Measurements from ENCODE around the gene CASP2. TPM values are rescaled to one million over a fixed set of nuclear protein-coding genes. Genes with fewer than 3 reads are reported as not detected.

CASP2 gene
- total RNA-seq, 1 donor from 2014 or later: 124 TPM

GRCh38 chr7:143289888-143290287 is 1.7 kb downstream of the CASP2 start:
- intact Hi-C loops (cut with micrococcal nuclease): loop anchor here (1.0 kb wide), 1 partner anchor 10 kb away; no protein-coding TSS in a partner anchor

- intact Hi-C loops (cut with micrococcal nuclease): loop anchor here (1.0 kb wide), 1 partner anchor 10 kb away; no protein-coding TSS in a partner anchor
Measured at GRCh38 chr7:143290293-143290692, 2.1 kb downstream of the CASP2 start.

- intact Hi-C loops (cut with micrococcal nuclease): no loop called here
Measured at GRCh38 chr7:143292876-143293275, 4.7 kb downstream of the CASP2 start.

- intact Hi-C loops (cut with micrococcal nuclease): no loop called here
Measured at GRCh38 chr7:143295870-143296269, 7.7 kb downstream of the CASP2 start.

GRCh38 chr7:143296686-143297085 is 8.5 kb downstream of the CASP2 start:
- intact Hi-C loops (cut with micrococcal nuclease): no loop called here

- intact Hi-C loops (cut with micrococcal nuclease): no loop called here
Measured at GRCh38 chr7:143299346-143299745, 11.2 kb downstream of the CASP2 start.

GRCh38 chr7:143299840-143300239 is 11.7 kb downstream of the CASP2 start:
- intact Hi-C loops (cut with micrococcal nuclease): loop anchor here (1.0 to 10.0 kb wide), 4 partner anchors 10 to 295 kb away; no protein-coding TSS in a partner anchor

GRCh38 chr7:143300959-143301935 is 13.1 kb downstream of the CASP2 start:
- intact Hi-C loops (cut with micrococcal nuclease): loop anchor here (1.0 to 10.0 kb wide), 4 partner anchors 11 to 296 kb away; no protein-coding TSS in a partner anchor

GRCh38 chr7:143303733-143304132 is 15.6 kb downstream of the CASP2 start:
- intact Hi-C loops (cut with micrococcal nuclease): loop anchor here (5.0 to 10.0 kb wide), 2 partner anchors 114 to 299 kb away; no protein-coding TSS in a partner anchor

GRCh38 chr7:143304938-143305337 is 16.8 kb downstream of the CASP2 start:
- intact Hi-C loops (cut with micrococcal nuclease): loop anchor here (1.0 to 10.0 kb wide), 4 partner anchors 42 to 300 kb away; no protein-coding TSS in a partner anchor

- intact Hi-C loops (cut with micrococcal nuclease): loop anchor here (1.0 to 10.0 kb wide), 3 partner anchors 42 to 301 kb away; no protein-coding TSS in a partner anchor
Measured at GRCh38 chr7:143305423-143306070, 17.4 kb downstream of the CASP2 start.

GRCh38 chr7:143308632-143309031 is 20.5 kb downstream of the CASP2 start:
- intact Hi-C loops (cut with micrococcal nuclease): loop anchor here (5.0 to 10.0 kb wide), 2 partner anchors 39 to 304 kb away; no protein-coding TSS in a partner anchor

GRCh38 chr7:143314127-143314526 is 26.0 kb downstream of the CASP2 start:
- intact Hi-C loops (cut with micrococcal nuclease): no loop called here

- intact Hi-C loops (cut with micrococcal nuclease): no loop called here
Measured at GRCh38 chr7:143315776-143316175, 27.6 kb downstream of the CASP2 start, which contains the start of gene CLCN1. TSS of gene CLCN1 (plus strand) at chr7:143316111. CDS start at chr7:143316213, 102 bp downstream.

GRCh38 chr7:143316492-143316891 is 28.3 kb downstream of the CASP2 start:
- intact Hi-C loops (cut with micrococcal nuclease): no loop called here

GRCh38 chr7:143318661-143319060 is 30.5 kb downstream of the CASP2 start:
- intact Hi-C loops (cut with micrococcal nuclease): no loop called here

- intact Hi-C loops (cut with micrococcal nuclease): no loop called here
Measured at GRCh38 chr7:143320620-143321019, 32.5 kb downstream of the CASP2 start.

- intact Hi-C loops (cut with micrococcal nuclease): no loop called here
Measured at GRCh38 chr7:143321242-143321641, 33.1 kb downstream of the CASP2 start.

GRCh38 chr7:143321734-143322133 is 33.6 kb downstream of the CASP2 start:
- intact Hi-C loops (cut with micrococcal nuclease): no loop called here

GRCh38 chr7:143322760-143323633 is 34.8 kb downstream of the CASP2 start:
- intact Hi-C loops (cut with micrococcal nuclease): no loop called here

- intact Hi-C loops (cut with micrococcal nuclease): no loop called here
Measured at GRCh38 chr7:143323653-143324052, 35.5 kb downstream of the CASP2 start.

Measured in T-helper 2 cell treated with Interferon-gamma antibody and Interleukin-4, amounts not matched to agents 100 ng/mL and 5 ng/mL, for 36 hours (primary cell).